HG03378 (cell line): ENCODE measurements around the gene ADGRD2.

ENCODE experiments used
- ATAC-seq: cut with Tn5 transposase; IDR thresholded peaks from one replicate; pipeline ENCODE4 v1.9.1; 2021; ENCODE audit warnings: mild to moderate bottlenecking, moderate library complexity; ENCODE audit not compliant: unreplicated experiment

Gene ADGRD2

GRCh38 chr9:124437086-124437485 is 13.2 kb upstream of the ADGRD2 start:
- ATAC-seq = no peak

GRCh38 chr9:124438091-124438490 is 12.2 kb upstream of the ADGRD2 start:
- no peak for ATAC-seq

GRCh38 chr9:124439086-124439485 is 11.2 kb upstream of the ADGRD2 start:
- ATAC-seq = no peak

- no peak for ATAC-seq
Measured at GRCh38 chr9:124439686-124440243, 10.5 kb upstream of the ADGRD2 start.

GRCh38 chr9:124440786-124441185 is 9.5 kb upstream of the ADGRD2 start:
- no peak for ATAC-seq

- ATAC-seq = no peak
Measured at GRCh38 chr9:124441291-124441690, 9.0 kb upstream of the ADGRD2 start.

GRCh38 chr9:124442379-124442778 is 7.9 kb upstream of the ADGRD2 start:
- ATAC-seq = no peak

- ATAC-seq = no peak
Measured at GRCh38 chr9:124442826-124443225, 7.4 kb upstream of the ADGRD2 start.

- ATAC-seq = no peak
Measured at GRCh38 chr9:124443625-124444024, 6.6 kb upstream of the ADGRD2 start.

- ATAC-seq = no peak
Measured at GRCh38 chr9:124444166-124444565, 6.1 kb upstream of the ADGRD2 start.

GRCh38 chr9:124447297-124447661 is 3.0 kb upstream of the ADGRD2 start:
- no peak for ATAC-seq

GRCh38 chr9:124448019-124448418 is 2.2 kb upstream of the ADGRD2 start:
- no peak for ATAC-seq

GRCh38 chr9:124449381-124450151 is 685 bp upstream of the ADGRD2 start:
- no peak for ATAC-seq

GRCh38 chr9:124450931-124451661 is 845 bp downstream of the ADGRD2 start:
- no peak for ATAC-seq

- no peak for ATAC-seq
Measured at GRCh38 chr9:124452326-124452725, 2.1 kb downstream of the ADGRD2 start.

GRCh38 chr9:124452841-124453585 is 2.8 kb downstream of the ADGRD2 start:
- no peak for ATAC-seq

GRCh38 chr9:124453586-124454191 is 3.4 kb downstream of the ADGRD2 start:
- no peak for ATAC-seq

- ATAC-seq = no peak
Measured at GRCh38 chr9:124454296-124454695, 4.0 kb downstream of the ADGRD2 start.

GRCh38 chr9:124454791-124455443 is 4.7 kb downstream of the ADGRD2 start:
- ATAC-seq = no peak

GRCh38 chr9:124455820-124456219 is 5.6 kb downstream of the ADGRD2 start:
- no peak for ATAC-seq
